Subcutaneous adipose tissue (tissue), 4 donors: ENCODE measurements around the gene NPAS3. TPM values are rescaled to one million over a fixed set of nuclear protein-coding genes. Genes with fewer than 3 reads are reported as not detected.

Experiments used
- total RNA-seq, 4 donors: library from RNA; depleted of rRNA; stranded (reverse); fragments of >200 nt; gene quantifications; one replicate each; pipeline ENCODE4 v1.1.0, GENCODE V29; 2016
- TF ChIP-seq, protein P1 (sequence below): fragments of 450-650 bp; IDR thresholded peaks from one replicate; pipeline ENCODE4 v1.5.1; 2016; ENCODE audit warnings: low read depth, mild to moderate bottlenecking, control low read depth, antibody characterized with exemption, moderate library complexity

Gene NPAS3
- total RNA-seq, 4 donors from 2014 or later: 0.51 to 1.3 (median 1.0) TPM

DNA sequence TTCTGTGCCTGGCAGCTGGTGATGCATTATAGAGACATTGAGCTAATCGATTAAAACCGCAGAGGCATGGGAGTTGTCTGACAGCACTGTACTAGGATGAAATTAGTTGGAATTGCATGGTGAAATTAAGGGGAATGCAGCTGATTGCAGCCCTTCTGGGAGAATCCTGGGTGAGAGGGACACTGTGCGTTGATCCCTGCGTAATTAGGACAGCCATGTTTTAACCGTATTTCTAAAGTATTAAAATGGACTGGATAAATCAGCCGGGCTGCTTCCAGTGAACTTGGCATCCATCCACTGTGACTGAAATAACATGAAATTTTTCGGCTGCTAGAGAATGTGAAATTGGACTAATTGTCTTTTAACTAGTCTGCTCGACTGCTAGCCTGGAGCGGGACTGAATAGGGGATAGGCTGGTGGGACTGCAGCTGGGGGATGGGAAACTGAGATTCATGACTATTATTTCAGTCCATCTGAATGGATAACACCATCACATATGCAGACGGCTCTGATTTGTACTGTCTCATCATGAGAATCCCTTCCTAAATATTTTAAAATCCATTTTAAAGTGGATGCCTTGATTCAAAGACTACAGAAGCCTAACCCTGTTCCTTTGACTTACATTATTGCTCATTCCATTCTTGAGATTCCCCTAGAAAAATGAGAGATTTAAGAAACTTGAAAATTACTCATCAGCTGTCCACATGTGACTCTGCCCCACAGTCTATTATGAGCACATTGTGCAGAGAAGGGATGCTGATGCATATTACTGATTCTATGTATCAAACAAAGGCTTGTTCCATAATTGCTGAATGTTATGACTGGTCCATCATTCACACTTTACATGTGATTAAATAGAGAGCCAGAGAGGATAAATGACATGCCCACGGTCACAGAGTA is 343.9 kb downstream of the NPAS3 start:
- TF ChIP-seq, protein P1, sequence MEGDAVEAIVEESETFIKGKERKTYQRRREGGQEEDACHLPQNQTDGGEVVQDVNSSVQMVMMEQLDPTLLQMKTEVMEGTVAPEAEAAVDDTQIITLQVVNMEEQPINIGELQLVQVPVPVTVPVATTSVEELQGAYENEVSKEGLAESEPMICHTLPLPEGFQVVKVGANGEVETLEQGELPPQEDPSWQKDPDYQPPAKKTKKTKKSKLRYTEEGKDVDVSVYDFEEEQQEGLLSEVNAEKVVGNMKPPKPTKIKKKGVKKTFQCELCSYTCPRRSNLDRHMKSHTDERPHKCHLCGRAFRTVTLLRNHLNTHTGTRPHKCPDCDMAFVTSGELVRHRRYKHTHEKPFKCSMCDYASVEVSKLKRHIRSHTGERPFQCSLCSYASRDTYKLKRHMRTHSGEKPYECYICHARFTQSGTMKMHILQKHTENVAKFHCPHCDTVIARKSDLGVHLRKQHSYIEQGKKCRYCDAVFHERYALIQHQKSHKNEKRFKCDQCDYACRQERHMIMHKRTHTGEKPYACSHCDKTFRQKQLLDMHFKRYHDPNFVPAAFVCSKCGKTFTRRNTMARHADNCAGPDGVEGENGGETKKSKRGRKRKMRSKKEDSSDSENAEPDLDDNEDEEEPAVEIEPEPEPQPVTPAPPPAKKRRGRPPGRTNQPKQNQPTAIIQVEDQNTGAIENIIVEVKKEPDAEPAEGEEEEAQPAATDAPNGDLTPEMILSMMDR: no peak

DNA sequence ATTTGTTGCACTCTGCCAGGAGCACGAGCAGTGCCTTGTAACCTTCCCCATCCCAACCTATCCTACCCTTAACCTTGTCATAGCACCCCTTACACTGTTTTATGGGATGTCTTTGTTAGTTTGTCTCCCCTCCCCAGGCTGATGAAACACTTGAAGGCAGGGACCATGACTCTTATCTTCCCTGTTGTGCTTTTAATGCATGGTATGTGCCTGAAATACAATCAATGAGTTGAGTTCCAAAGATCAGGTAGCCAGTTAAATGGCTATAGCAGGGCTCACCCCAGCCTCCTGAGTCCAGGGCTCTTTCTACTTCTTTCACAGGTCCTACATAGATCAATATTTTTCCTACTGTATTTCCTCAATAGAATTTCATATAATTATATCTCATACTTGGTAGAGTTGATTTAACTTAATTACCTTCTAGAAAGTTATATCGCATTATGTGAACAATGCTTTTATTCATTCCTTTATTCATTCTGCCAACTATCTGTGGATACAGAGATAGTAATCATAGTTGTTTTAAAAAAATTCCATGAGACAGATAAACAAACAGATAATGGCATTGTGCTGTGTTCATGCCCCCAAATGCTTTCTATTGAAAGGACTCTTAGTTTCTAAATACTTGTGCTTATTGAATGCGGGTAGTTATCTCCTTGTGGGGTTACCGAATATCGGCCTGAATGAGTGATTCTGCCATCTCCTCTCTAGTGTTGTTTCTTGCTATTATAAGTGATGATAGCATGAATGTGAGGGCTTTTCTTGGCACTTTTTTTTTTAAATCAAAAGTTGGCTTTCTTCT is 347.4 kb downstream of the NPAS3 start:
- TF ChIP-seq, protein P1: no peak

DNA sequence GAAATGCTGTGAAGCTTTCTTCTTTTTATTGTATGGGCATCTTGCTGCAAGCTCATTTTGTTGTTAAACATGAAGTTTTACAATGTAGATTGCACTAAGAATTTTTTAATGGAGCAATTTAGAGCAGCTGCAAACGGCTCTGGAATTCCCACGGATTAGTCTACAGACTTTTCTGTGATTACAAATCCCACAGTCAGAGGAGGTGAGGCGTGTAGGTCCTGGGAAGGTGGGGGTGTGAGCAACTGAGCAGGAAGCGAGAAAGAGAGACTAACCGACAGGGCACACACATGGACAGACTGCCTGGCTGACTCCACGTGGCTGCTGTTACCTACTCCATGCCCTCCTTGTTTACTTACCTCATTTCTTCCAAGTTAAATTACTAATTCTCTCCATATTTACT is 348.5 kb downstream of the NPAS3 start:
- TF ChIP-seq, protein P1: no peak

DNA sequence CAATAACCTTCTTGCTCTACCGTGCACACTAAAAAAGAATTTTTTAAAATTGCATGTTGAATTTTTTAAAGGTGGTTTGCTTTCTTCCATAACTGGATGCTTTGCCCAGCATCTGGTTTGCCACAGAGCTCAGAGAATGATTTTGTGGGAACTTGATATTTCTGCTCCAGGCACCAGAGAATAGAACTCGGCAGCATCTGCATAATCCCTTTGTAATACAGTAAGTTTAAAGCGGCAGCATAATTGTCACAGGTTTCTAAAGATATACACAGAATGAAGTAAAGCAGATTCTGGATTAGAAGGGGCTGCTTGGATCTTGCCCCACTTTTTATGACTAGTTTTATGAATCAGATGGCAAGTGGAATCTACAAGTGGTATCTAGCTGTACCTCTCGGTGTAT is 352.0 kb downstream of the NPAS3 start:
- TF ChIP-seq, protein P1: no peak

DNA sequence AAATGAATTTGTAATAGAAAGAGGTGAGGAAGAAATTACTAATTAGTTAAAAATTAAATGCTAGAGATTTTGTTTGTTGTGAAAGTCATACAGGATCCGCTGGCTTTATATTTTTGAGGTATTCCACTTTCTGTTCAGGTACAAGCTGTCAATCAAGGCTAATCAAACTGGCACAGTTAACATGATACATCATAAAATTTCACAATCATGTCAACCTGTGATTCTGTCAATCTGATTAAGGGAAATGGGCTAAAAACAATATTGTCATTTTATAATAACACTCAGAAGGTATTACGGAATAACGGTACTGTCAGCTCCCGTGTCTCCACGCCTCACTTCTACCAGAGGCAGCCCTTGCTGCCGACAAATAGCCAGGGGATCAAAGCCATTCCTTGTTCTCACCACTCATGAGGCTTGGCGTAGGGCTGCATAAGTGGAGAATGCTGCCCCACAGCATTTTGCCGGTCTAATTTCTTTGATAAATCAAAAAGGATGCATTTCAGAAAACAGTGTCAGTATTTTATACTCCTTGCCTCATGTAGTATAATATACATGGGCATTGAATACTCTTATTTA is 352.9 kb downstream of the NPAS3 start:
- TF ChIP-seq, protein P1: no peak

DNA sequence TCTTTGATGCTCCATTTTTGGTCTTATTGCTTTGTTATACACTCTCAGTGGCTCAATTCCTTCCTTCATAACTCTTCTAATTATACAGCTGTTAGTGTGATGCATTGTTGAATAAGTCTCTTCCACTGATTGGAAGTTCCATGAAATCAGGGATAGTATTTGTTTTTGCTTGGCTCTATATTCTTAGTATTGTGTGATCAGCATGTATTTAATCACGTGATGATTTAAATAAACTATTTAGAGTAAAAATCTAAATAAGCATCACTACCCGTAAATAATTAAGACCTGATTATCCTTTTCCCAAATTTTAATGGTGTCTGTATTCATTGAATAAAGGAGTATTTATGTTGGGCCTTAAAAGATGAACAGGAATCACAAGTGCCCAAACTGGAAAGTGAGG is 355.7 kb downstream of the NPAS3 start:
- TF ChIP-seq, protein P1: no peak

DNA sequence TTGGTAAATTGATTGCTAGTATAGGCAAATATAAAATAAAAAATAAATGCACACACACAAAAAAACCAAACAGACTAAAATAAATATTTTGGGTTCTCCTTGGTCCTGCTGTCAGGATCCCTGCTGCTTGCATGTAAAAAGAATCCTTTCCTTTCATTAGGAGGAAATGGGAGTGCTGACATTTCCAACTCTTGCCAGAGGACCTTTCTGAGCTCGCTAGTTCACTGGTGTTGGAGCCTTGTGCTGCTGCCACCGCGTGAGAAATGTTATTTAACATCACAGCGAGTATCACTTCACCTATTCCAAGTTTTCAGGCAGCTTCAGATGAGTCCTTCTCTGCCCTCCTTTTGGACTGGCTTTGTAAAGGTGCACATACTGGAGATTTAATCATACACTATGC is 358.9 kb downstream of the NPAS3 start:
- TF ChIP-seq, protein P1: no peak
